ENCODE data around the gene RANBP1. TPM values are rescaled to one million over a fixed set of nuclear protein-coding genes. Genes with fewer than 3 reads are reported as not detected.

Gene RANBP1
- total and polyA plus RNA-seq, 3 donors from 2014 or later = 247 to 318 (median 284) TPM

- no peak overlapping the region for H3K4me3 ChIP-seq
These were observed 20.6 kb downstream of the RANBP1 start for GRCh38 chr22:20136603-20136873.

GRCh38 chr22:20137113-20137512 is 21.2 kb downstream of the RANBP1 start:
- Histone ChIP-seq H3K4me3 (no peak overlapping the region), H3K36me3 (ENCODE audit: low read depth, missing control alignments) (no peaks in the 10 kb centered on the region), H3K4me1 (peaks cover 40% of the 10 kb centered on the region), H3K27ac (peak overlapping the region in 1 of 2 donors; percentile 17), H3K27me3 (no peaks in the 10 kb centered on the region), H3K9me3 (no peaks in the 10 kb centered on the region)
- no peak for DNase-seq
- 70 to 74% methylated on average over 3 to 12 of the region's 13 CpGs for WGBS, 2 donors
- intact Hi-C loops (cut with DNase I; ENCODE audit: low total_unique reads) = no loop called here
- TF ChIP-seq POLR2A (IDR thresholded peaks at IDR 0.05) = no peak
- TF ChIP-seq CTCF (IDR thresholded peaks at IDR 0.05) = no peak

More at GRCh38 chr22:20136603-20136873, 20.6 kb downstream of the RANBP1 start:
- no peaks in the 10 kb centered on the region for H3K27me3 ChIP-seq
- WGBS, 2 donors = 87 to 94% methylated on average over 3 to 5 of the region's 5 CpGs
- H3K27ac ChIP-seq = no peak overlapping the region
- no peaks in the 10 kb centered on the region for H3K9me3 ChIP-seq
- intact Hi-C loops (cut with DNase I; ENCODE audit: low total_unique reads) = no loop called here
- H3K4me1 ChIP-seq = peaks cover 40% of the 10 kb centered on the region
- TF ChIP-seq POLR2A (IDR thresholded peaks at IDR 0.05) (no peak), CTCF (IDR thresholded peaks at IDR 0.05) (no peak)
- no peaks in the 10 kb centered on the region for H3K36me3 ChIP-seq (ENCODE audit: low read depth, missing control alignments)
- DNase-seq = no peak

- TF ChIP-seq POLR2A (IDR thresholded peaks at IDR 0.05) (no peak), CTCF (IDR thresholded peaks at IDR 0.05) (no peak)
- intact Hi-C loops (cut with DNase I; ENCODE audit: low total_unique reads) = no loop called here
- DNase-seq = no peak
- 34 to 39% methylated on average over 14 to 26 of the region's 26 CpGs for WGBS, 2 donors
- H3K27ac ChIP-seq = no peak overlapping the region
- H3K36me3 ChIP-seq (ENCODE audit: low read depth, missing control alignments) = no peaks in the 10 kb centered on the region
- peaks cover 36% of the 10 kb centered on the region for H3K4me1 ChIP-seq
- no peak overlapping the region for H3K4me3 ChIP-seq
- no peaks in the 10 kb centered on the region for H3K9me3 ChIP-seq
- H3K27me3 ChIP-seq = no peaks in the 10 kb centered on the region
These were observed 21.9 kb downstream of the RANBP1 start for GRCh38 chr22:20137671-20138416.

- no peaks in the 10 kb centered on the region for H3K36me3 ChIP-seq (ENCODE audit: low read depth, missing control alignments)
- no peak overlapping the region for H3K27ac ChIP-seq
- peaks cover 30% of the 10 kb centered on the region for H3K4me1 ChIP-seq
- H3K4me3 ChIP-seq = no peak overlapping the region
- 52 to 90% methylated on average over 2 to 4 of the region's 4 CpGs for WGBS, 2 donors
- no peak for DNase-seq
- H3K27me3 ChIP-seq = no peaks in the 10 kb centered on the region
- intact Hi-C loops (cut with DNase I; ENCODE audit: low total_unique reads) = no loop called here
- H3K9me3 ChIP-seq = no peaks in the 10 kb centered on the region
- no peak for TF ChIP-seq POLR2A (IDR thresholded peaks at IDR 0.05)
- no peak for TF ChIP-seq CTCF (IDR thresholded peaks at IDR 0.05)
These were observed 22.5 kb downstream of the RANBP1 start for GRCh38 chr22:20138417-20138738.

- peaks cover 28% of the 10 kb centered on the region for H3K4me1 ChIP-seq
These were observed 23.0 kb downstream of the RANBP1 start for GRCh38 chr22:20138868-20139267.

More at GRCh38 chr22:20138868-20139267, 23.0 kb downstream of the RANBP1 start:
- H3K27ac ChIP-seq = no peak overlapping the region
- H3K36me3 ChIP-seq (ENCODE audit: low read depth, missing control alignments) = no peaks in the 10 kb centered on the region
- intact Hi-C loops (cut with DNase I; ENCODE audit: low total_unique reads) = no loop called here
- peak; percentile 63 for DNase-seq
- no peak for TF ChIP-seq CTCF (IDR thresholded peaks at IDR 0.05)
- no peak for TF ChIP-seq POLR2A (IDR thresholded peaks at IDR 0.05)
- H3K4me3 ChIP-seq = no peak overlapping the region
- no peaks in the 10 kb centered on the region for H3K27me3 ChIP-seq
- 76 to 95% methylated on average over 5 to 16 of the region's 16 CpGs for WGBS, 2 donors
- H3K9me3 ChIP-seq = no peaks in the 10 kb centered on the region
